Measurements from ENCODE around the gene PSMD7. TPM values are rescaled to one million over a fixed set of nuclear protein-coding genes. Genes with fewer than 3 reads are reported as not detected.

PSMD7 gene
- total and polyA plus RNA-seq, 2 experiments from 2014 or later = 116 to 165 TPM

- H3K36me3 Mint-ChIP-seq (ENCODE audit: low read depth) = no peaks in the 10 kb centered on the region; the same call in 2 of the 3 replicates
- H3K27me3 Mint-ChIP-seq (ENCODE audit: insufficient read depth, low read depth, poor library complexity) = peaks cover 2% of the 10 kb centered on the region
- Histone ChIP-seq H4K20me1 (replicated peaks; ENCODE audit: insufficient read depth) (no peaks in the 10 kb centered on the region), H3K27ac (ENCODE audit: low read depth) (no peak overlapping the region), H3K79me2 (replicated peaks; ENCODE audit: insufficient read depth) (no peaks in the 10 kb centered on the region), H3K9me2 (ENCODE audit: insufficient read depth) (no peaks in the 10 kb centered on the region), H3K36me3 (ENCODE audit: insufficient read depth) (no peaks in the 10 kb centered on the region), H3K4me1 (ENCODE audit: insufficient read depth) (peaks cover 17% of the 10 kb centered on the region), H3K4me2 (no peak overlapping the region), H3F3A (replicated peaks; ENCODE audit: low read depth) (no peaks in the 10 kb centered on the region), H2AFZ (no peak overlapping the region), H3K27me3 (ENCODE audit: insufficient read depth) (no peaks in the 10 kb centered on the region), H3K4me3 (no peak overlapping the region)
- H3K27ac Mint-ChIP-seq = no peak overlapping the region
- H3K4me3 Mint-ChIP-seq = no peak overlapping the region
- DNase-seq (ENCODE audit: low spot score) (no peak), ATAC-seq (no peak)
- peaks cover 14% of the 10 kb centered on the region for H3K4me1 Mint-ChIP-seq
- no peaks in the 10 kb centered on the region; the same call in 2 of the 3 replicates for H3K9me3 Mint-ChIP-seq
- TF ChIP-seq JUNB (IDR thresholded peaks at IDR 0.05; ENCODE audit: unreplicated experiment) (no peak), POLR2AphosphoS5 (IDR thresholded peaks at IDR 0.05; ENCODE audit: low read depth) (no peak), NANOG (IDR thresholded peaks at IDR 0.05; ENCODE audit: borderline replicate concordance) (no peak), EZH2phosphoT487 (IDR thresholded peaks at IDR 0.05; ENCODE audit: unreplicated experiment) (no peak), ZNF331 (CRISPR knock-in tag; IDR thresholded peaks at IDR 0.05; ENCODE audit: low read depth) (no peak)
- TF ChIP-seq, protein P1, sequence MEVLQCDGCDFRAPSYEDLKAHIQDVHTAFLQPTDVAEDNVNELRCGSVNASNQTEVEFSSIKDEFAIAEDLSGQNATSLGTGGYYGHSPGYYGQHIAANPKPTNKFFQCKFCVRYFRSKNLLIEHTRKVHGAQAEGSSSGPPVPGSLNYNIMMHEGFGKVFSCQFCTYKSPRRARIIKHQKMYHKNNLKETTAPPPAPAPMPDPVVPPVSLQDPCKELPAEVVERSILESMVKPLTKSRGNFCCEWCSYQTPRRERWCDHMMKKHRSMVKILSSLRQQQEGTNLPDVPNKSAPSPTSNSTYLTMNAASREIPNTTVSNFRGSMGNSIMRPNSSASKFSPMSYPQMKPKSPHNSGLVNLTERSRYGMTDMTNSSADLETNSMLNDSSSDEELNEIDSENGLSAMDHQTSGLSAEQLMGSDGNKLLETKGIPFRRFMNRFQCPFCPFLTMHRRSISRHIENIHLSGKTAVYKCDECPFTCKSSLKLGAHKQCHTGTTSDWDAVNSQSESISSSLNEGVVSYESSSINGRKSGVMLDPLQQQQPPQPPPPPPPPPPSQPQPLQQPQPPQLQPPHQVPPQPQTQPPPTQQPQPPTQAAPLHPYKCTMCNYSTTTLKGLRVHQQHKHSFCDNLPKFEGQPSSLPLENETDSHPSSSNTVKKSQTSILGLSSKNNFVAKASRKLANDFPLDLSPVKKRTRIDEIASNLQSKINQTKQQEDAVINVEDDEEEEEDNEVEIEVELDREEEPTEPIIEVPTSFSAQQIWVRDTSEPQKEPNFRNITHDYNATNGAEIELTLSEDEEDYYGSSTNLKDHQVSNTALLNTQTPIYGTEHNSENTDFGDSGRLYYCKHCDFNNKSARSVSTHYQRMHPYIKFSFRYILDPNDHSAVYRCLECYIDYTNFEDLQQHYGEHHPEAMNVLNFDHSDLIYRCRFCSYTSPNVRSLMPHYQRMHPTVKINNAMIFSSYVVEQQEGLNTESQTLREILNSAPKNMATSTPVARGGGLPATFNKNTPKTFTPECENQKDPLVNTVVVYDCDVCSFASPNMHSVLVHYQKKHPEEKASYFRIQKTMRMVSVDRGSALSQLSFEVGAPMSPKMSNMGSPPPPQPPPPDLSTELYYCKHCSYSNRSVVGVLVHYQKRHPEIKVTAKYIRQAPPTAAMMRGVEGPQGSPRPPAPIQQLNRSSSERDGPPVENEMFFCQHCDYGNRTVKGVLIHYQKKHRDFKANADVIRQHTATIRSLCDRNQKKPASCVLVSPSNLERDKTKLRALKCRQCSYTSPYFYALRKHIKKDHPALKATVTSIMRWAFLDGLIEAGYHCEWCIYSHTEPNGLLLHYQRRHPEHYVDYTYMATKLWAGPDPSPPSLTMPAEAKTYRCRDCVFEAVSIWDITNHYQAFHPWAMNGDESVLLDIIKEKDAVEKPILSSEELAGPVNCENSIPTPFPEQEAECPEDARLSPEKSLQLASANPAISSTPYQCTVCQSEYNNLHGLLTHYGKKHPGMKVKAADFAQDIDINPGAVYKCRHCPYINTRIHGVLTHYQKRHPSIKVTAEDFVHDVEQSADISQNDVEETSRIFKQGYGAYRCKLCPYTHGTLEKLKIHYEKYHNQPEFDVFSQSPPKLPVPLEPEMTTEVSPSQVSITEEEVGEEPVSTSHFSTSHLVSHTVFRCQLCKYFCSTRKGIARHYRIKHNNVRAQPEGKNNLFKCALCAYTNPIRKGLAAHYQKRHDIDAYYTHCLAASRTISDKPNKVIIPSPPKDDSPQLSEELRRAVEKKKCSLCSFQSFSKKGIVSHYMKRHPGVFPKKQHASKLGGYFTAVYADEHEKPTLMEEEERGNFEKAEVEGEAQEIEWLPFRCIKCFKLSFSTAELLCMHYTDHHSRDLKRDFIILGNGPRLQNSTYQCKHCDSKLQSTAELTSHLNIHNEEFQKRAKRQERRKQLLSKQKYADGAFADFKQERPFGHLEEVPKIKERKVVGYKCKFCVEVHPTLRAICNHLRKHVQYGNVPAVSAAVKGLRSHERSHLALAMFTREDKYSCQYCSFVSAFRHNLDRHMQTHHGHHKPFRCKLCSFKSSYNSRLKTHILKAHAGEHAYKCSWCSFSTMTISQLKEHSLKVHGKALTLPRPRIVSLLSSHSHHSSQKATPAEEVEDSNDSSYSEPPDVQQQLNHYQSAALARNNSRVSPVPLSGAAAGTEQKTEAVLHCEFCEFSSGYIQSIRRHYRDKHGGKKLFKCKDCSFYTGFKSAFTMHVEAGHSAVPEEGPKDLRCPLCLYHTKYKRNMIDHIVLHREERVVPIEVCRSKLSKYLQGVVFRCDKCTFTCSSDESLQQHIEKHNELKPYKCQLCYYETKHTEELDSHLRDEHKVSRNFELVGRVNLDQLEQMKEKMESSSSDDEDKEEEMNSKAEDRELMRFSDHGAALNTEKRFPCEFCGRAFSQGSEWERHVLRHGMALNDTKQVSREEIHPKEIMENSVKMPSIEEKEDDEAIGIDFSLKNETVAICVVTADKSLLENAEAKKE (CRISPR knock-in tag; IDR thresholded peaks at IDR 0.05) = no peak
- TF ChIP-seq, protein P2, sequence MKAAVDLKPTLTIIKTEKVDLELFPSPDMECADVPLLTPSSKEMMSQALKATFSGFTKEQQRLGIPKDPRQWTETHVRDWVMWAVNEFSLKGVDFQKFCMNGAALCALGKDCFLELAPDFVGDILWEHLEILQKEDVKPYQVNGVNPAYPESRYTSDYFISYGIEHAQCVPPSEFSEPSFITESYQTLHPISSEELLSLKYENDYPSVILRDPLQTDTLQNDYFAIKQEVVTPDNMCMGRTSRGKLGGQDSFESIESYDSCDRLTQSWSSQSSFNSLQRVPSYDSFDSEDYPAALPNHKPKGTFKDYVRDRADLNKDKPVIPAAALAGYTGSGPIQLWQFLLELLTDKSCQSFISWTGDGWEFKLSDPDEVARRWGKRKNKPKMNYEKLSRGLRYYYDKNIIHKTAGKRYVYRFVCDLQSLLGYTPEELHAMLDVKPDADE (IDR thresholded peaks at IDR 0.05) = no peak
These were observed 46.8 kb upstream of the PSMD7 start for GRCh38 chr16:74249846-74250245.

Measured in GM23338 (cell line).